ENCODE measurements around the gene TBXA2R.

The TBXA2R gene

GRCh38 chr19:3618811-3619630 is 12.3 kb upstream of the TBXA2R start:
- TF ChIP-seq, protein P1, sequence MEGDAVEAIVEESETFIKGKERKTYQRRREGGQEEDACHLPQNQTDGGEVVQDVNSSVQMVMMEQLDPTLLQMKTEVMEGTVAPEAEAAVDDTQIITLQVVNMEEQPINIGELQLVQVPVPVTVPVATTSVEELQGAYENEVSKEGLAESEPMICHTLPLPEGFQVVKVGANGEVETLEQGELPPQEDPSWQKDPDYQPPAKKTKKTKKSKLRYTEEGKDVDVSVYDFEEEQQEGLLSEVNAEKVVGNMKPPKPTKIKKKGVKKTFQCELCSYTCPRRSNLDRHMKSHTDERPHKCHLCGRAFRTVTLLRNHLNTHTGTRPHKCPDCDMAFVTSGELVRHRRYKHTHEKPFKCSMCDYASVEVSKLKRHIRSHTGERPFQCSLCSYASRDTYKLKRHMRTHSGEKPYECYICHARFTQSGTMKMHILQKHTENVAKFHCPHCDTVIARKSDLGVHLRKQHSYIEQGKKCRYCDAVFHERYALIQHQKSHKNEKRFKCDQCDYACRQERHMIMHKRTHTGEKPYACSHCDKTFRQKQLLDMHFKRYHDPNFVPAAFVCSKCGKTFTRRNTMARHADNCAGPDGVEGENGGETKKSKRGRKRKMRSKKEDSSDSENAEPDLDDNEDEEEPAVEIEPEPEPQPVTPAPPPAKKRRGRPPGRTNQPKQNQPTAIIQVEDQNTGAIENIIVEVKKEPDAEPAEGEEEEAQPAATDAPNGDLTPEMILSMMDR (IDR thresholded peaks at IDR 0.05) = peak; percentile 53
- no peak for TF ChIP-seq ZFX (IDR thresholded peaks at IDR 0.05; ENCODE audit: borderline replicate concordance)
- no peak overlapping the region for H3K27ac ChIP-seq

DNA sequence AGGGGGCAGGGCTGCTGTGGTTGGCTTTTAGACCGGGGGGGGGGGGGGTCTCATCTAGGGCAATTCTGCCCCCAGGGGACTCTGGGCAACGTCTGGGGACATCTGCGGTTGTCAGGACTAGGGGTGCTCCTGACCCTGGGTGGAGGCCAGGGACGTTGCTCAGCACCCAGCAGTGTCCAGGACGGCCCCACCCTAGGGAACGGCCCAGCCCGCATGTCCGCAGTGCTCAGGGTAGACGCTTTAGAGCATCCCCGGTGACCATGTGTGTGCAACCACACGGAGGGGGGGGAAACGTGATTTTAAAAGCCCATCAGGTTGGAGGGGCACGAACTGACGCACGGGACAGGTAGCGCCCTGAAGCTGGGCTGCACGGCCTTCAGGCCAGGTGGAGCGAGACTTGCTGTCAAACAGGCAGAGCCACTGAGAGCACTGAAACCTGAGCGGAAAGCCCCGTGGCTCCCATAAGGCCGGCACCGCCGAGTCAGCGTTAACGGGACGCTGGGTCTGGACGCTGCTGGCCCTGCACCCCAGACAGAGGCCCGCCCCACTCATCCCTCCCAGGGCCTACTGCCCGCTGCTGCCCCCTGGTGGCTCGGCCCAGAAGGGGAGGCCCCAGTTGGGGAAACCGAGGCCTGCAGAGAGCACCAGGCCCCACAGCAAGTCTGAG is 11.6 kb upstream of the TBXA2R start:
- TF ChIP-seq, protein P1 (IDR thresholded peaks at IDR 0.05) = peak; percentile 91
- no peak for TF ChIP-seq ZFX (IDR thresholded peaks at IDR 0.05; ENCODE audit: borderline replicate concordance)
- H3K27ac ChIP-seq = no peak overlapping the region

DNA sequence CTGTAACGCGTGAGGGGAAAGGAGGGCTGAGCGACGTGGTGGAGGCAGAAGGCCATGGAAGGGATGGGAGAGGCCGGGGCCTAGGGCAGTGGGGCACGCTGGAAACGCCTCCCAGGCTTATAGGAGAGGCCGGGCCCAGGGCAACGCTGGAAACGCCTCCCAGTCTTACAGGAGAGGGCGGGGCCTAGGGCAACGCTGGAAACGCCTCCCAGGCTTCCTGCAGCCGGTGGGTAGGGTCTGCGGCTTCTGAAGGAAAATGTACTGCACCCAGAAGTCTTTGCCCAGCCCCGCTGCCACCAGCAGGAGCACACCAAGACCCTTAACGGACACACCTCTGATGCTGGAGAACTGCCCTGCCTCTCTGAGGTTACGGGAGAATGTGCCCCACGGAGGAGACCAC is 10.8 kb upstream of the TBXA2R start:
- TF ChIP-seq ZFX (IDR thresholded peaks at IDR 0.05; ENCODE audit: borderline replicate concordance) = no peak
- TF ChIP-seq, protein P1 (IDR thresholded peaks at IDR 0.05) = no peak
- H3K27ac ChIP-seq = no peak overlapping the region

GRCh38 chr19:3615524-3616135 is 9.0 kb upstream of the TBXA2R start:
- H3K27ac ChIP-seq = no peak overlapping the region
- TF ChIP-seq ZFX (IDR thresholded peaks at IDR 0.05; ENCODE audit: borderline replicate concordance) = no peak
- TF ChIP-seq, protein P1 (IDR thresholded peaks at IDR 0.05) = no peak

DNA sequence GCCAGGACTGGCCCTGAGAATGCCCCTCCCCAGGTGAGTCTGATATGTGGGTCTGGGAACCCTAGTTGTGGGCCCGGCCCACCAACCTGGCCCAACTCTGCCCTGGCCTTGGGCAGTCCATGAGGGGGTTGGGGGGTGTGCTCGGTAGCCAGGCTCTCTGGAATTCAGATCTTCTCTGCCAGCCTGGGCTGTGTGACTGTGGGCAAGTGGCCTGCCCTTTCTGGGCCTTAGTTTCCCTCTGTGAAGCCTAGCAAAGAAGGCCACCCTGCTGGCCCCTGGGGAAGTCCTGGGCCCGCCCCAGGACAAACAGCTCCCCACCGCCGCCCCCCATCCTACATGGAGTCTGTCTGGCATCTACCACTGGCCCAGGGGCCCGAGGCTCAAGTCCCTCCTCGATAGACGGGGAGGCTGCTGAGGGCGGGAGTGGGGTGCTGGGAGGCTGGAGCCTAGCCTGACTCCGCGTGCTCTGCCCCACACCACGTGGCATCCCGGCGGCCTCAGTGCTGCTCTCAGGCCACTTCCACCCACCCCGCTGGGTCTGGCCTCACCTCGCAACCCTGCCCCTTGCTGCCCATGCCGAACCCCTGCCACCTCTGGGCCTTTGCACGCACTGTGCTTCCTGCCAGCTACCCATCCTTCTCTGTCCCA is 8.3 kb upstream of the TBXA2R start:
- TF ChIP-seq, protein P1 (IDR thresholded peaks at IDR 0.05) = no peak
- TF ChIP-seq ZFX (IDR thresholded peaks at IDR 0.05; ENCODE audit: borderline replicate concordance) = no peak
- no peak overlapping the region for H3K27ac ChIP-seq

GRCh38 chr19:3613818-3614661 is 7.4 kb upstream of the TBXA2R start:
- H3K27ac ChIP-seq = peak overlapping the region; percentile 60; the same call in 1 of the 2 replicates
- TF ChIP-seq, protein P1 (IDR thresholded peaks at IDR 0.05) = no peak
- no peak for TF ChIP-seq ZFX (IDR thresholded peaks at IDR 0.05; ENCODE audit: borderline replicate concordance)

Measured in 22Rv1 (cell line).